CD4-positive, alpha-beta T cell (primary cell): ENCODE results near the gene MEGF11. TPM values are rescaled to one million over a fixed set of nuclear protein-coding genes. Genes with fewer than 3 reads are reported as not detected.

Experiments used
- ATAC-seq: fragments of 200-7000 bp; cut with Tn5 transposase; one replicate; pipeline ENCODE4 v1.10.0; 2022; ENCODE audit warnings: mild to moderate bottlenecking; ENCODE audit not compliant: poor library complexity
- CTCF ChIA-PET: fragments of 350-600 bp; sonication (Branson Sonifier 250); formaldehyde crosslinking; loops from one replicate; lab custom pipeline; 2021; ENCODE audit warnings: antibody characterized with exemption, inconsistent platforms; lab: Charles Lee
- POLR2A ChIA-PET: fragments of 350-600 bp; sonication (Branson Sonifier 250); formaldehyde crosslinking; loops from one replicate; lab custom pipeline; 2021; ENCODE audit warnings: antibody characterized with exemption, inconsistent platforms; lab: Charles Lee
- DNase-seq, 14 experiments: peaks; one replicate each; pipeline ENCODE4 v3.0.0-alpha.2; 2013 to 2020; ENCODE audit warnings: mixed read lengths in 2 of 14
- H3K27ac ChIP-seq, 2 donors: one replicate each; pipeline versions ENCODE4 v1.5.1 to v1.7.0; 2013; ENCODE audit warnings: low read length in 2 of 2, low read depth in 1 of 2, mild to moderate bottlenecking in 1 of 2
- H3K27me3 ChIP-seq, 2 experiments: 1 replicate in 1 of 2; 2 replicates in 1 of 2; pipeline versions ENCODE4 v1.6.1 to v1.7.0; 2013; ENCODE audit warnings: low read length in 2 of 2, control low read depth in 1 of 2, mild to moderate bottlenecking in 1 of 2, moderate library complexity in 1 of 2; ENCODE audit not compliant: insufficient read depth in 2 of 2, control insufficient read depth in 1 of 2
- H3K36me3 ChIP-seq: one replicate; pipeline ENCODE4 v1.6.1; 2013; ENCODE audit warnings: low read length, control low read depth; ENCODE audit not compliant: insufficient read depth
- H3K4me1 ChIP-seq: one replicate; pipeline ENCODE4 v1.6.1; 2013; ENCODE audit warnings: low read length, control low read depth; ENCODE audit not compliant: insufficient read depth
- H3K4me3 ChIP-seq: one replicate; pipeline ENCODE4 v1.5.1; 2013; ENCODE audit warnings: mild to moderate bottlenecking, low read length, moderate library complexity
- H3K9me3 ChIP-seq, 2 experiments: 1 replicate in 1 of 2; 2 replicates in 1 of 2; pipeline versions ENCODE4 v1.6.1 to v1.7.0; 2013; ENCODE audit warnings: low read length in 2 of 2, mild to moderate bottlenecking in 2 of 2, control low read depth in 1 of 2, moderate library complexity in 1 of 2; ENCODE audit not compliant: control insufficient read depth in 1 of 2, insufficient read depth in 1 of 2
- H3K27ac Mint-ChIP-seq: one replicate; pipeline ENCODE4 v1.8.0; 2020; ENCODE audit warnings: mixed read lengths
- H3K27me3 Mint-ChIP-seq: one replicate; pipeline ENCODE4 v1.8.0; 2021; ENCODE audit warnings: mixed read lengths
- H3K36me3 Mint-ChIP-seq: one replicate; pipeline ENCODE4 v1.8.0; 2021; ENCODE audit warnings: low read depth, mixed read lengths
- H3K4me1 Mint-ChIP-seq: one replicate; pipeline ENCODE4 v1.8.0; 2021; ENCODE audit warnings: low read depth, mixed read lengths
- H3K4me3 Mint-ChIP-seq: one replicate; pipeline ENCODE4 v1.8.0; 2020; ENCODE audit warnings: mild to moderate bottlenecking, mixed read lengths
- H3K9me3 Mint-ChIP-seq: one replicate; pipeline ENCODE4 v1.8.0; 2020; ENCODE audit warnings: mixed read lengths
- intact Hi-C, 2 experiments: fragments of 100-400 bp; cut with DNase I in 1 of 2; cut with micrococcal nuclease in 1 of 2; formaldehyde crosslinking; loops; one replicate each; pipeline versions ENCODE4 v1.15.1 to v1.9.0; 2023 to 2025; cut with DNase I, micrococcal nuclease
- total RNA-seq, 174 experiments: library from RNA in 2 of 174; stranded (reverse) in 2 of 174; gene quantifications; one replicate each; pipeline ENCODE4 v1.2.3 and lab custom pipeline; 2021 to 2026
- TF ChIP-seq, protein P1 (sequence below): fragments of 200-600 bp; IDR thresholded peaks from one replicate; pipeline ENCODE4 v1.8.0; 2022; ENCODE audit warnings: antibody characterized with exemption, mild to moderate bottlenecking

MEGF11 gene
- total RNA-seq, 2 experiments from 2014 or later = not detected

DNA sequence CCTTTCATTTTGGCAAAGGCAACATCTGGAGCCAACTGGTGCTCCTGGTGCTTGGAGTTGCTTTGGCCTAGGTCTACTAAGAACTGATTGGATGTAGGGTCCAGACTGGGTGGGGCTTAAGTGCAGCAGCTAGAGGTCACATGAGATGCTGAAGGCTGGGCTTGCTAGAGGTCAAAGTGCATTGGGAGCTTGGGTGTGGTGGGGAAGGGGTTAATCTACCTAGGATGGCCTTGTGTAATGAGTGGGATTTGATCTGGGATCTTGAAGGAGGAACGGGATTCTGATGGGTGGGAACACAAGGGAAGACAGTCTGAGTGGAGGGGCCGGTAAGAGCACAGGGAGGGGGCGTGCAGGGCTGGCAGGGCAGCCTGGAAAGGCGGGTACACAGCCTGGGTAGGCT lies 258.7 kb downstream of the MEGF11 start:
- peaks cover 52% of the 10 kb centered on the region for H3K27me3 Mint-ChIP-seq

DNA sequence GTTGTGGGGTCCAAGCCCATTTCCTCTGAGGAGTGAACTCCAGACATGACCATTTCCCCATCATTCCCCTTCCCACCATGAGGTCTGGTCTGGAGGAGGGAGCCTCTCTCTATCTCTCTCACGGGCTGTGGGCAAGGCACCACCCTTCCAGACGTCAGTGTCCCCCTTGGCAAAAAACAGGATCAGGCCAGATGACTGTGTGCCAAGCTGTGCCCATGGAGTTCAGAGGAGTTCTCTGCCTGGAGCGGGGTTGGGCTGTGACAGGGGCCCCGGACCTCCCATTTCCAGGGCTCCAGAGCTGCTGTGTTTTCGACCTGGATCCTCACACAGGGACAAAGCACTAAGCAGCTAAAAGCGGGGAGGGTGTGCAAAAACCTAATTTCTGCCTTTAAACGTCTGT lies 259.8 kb downstream of the MEGF11 start:
- Histone ChIP-seq H3K9me3 (no peaks in the 10 kb centered on the region), H3K27ac (no peak overlapping the region), H3K4me1 (no peaks in the 10 kb centered on the region), H3K27me3 (peaks cover 5 to 9% of the 10 kb centered on the region in 2 experiments), H3K36me3 (no peaks in the 10 kb centered on the region), H3K4me3 (no peak overlapping the region)
- no peaks in the 10 kb centered on the region for H3K4me1 Mint-ChIP-seq
- H3K27me3 Mint-ChIP-seq = peaks cover 52% of the 10 kb centered on the region
- ATAC-seq (no peak), DNase-seq (no peak)
- CTCF ChIA-PET = no interaction called here
- no peaks in the 10 kb centered on the region for H3K9me3 Mint-ChIP-seq
- TF ChIP-seq, protein P1, sequence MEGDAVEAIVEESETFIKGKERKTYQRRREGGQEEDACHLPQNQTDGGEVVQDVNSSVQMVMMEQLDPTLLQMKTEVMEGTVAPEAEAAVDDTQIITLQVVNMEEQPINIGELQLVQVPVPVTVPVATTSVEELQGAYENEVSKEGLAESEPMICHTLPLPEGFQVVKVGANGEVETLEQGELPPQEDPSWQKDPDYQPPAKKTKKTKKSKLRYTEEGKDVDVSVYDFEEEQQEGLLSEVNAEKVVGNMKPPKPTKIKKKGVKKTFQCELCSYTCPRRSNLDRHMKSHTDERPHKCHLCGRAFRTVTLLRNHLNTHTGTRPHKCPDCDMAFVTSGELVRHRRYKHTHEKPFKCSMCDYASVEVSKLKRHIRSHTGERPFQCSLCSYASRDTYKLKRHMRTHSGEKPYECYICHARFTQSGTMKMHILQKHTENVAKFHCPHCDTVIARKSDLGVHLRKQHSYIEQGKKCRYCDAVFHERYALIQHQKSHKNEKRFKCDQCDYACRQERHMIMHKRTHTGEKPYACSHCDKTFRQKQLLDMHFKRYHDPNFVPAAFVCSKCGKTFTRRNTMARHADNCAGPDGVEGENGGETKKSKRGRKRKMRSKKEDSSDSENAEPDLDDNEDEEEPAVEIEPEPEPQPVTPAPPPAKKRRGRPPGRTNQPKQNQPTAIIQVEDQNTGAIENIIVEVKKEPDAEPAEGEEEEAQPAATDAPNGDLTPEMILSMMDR = no peak
- H3K36me3 Mint-ChIP-seq = no peaks in the 10 kb centered on the region
- intact Hi-C loops = no loop called here
- POLR2A ChIA-PET = no interaction called here
- H3K27ac Mint-ChIP-seq = no peak overlapping the region
- H3K4me3 Mint-ChIP-seq = no peak overlapping the region

More for the DNA sequence above, 258.7 kb downstream of the MEGF11 start:
- ATAC-seq = no peak
- CTCF ChIA-PET = no interaction called here
- Histone ChIP-seq H3K27me3 (peaks cover 2 to 9% of the 10 kb centered on the region in 2 experiments), H3K4me3 (no peak overlapping the region), H3K4me1 (no peaks in the 10 kb centered on the region), H3K27ac (no peak overlapping the region), H3K36me3 (no peaks in the 10 kb centered on the region), H3K9me3 (no peaks in the 10 kb centered on the region)
- DNase-seq = no peak
- Mint-ChIP-seq H3K27ac (no peak overlapping the region), H3K4me1 (no peaks in the 10 kb centered on the region), H3K9me3 (no peaks in the 10 kb centered on the region), H3K36me3 (no peaks in the 10 kb centered on the region), H3K4me3 (no peak overlapping the region)
- TF ChIP-seq, protein P1 = no peak
- intact Hi-C loops = no loop called here
- POLR2A ChIA-PET = no interaction called here

DNA sequence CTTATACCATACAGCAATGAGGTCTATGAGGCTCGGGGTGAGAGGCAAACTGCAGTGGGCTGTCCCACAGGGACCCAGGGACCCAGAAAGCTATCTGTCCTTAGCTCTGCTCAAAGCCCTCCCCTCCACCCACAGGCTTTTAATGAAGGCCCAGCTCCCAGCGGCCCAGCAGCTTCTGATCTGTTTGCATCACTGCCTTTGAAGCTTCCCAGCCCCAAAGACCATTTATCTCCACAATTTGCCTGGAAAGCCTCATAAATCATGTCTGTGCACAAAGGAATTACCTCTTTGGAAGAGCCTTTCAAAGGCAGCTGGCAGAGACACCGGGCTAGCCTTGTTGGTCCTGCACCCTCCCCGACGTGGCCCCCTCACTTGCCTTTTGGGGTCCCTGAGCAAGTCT lies 260.3 kb downstream of the MEGF11 start:
- Histone ChIP-seq H3K4me1 (no peaks in the 10 kb centered on the region), H3K9me3 (no peaks in the 10 kb centered on the region), H3K27ac (no peak overlapping the region), H3K36me3 (no peaks in the 10 kb centered on the region), H3K27me3 (peaks cover 5 to 9% of the 10 kb centered on the region in 2 experiments), H3K4me3 (no peak overlapping the region)
- Mint-ChIP-seq H3K4me3 (no peak overlapping the region), H3K9me3 (no peaks in the 10 kb centered on the region), H3K4me1 (no peaks in the 10 kb centered on the region), H3K27ac (no peak overlapping the region), H3K36me3 (no peaks in the 10 kb centered on the region), H3K27me3 (peaks cover 54% of the 10 kb centered on the region)
- no peak for DNase-seq
- ChIA-PET POLR2A (no interaction called here), CTCF (no interaction called here)
- intact Hi-C loops = no loop called here
- no peak for ATAC-seq
- TF ChIP-seq, protein P1 = no peak
